K562 (cell line): ENCODE results near the gene PGAM2. TPM values are rescaled to one million over a fixed set of nuclear protein-coding genes. Genes with fewer than 3 reads are reported as not detected.

Experiments
- ATF7 ChIP-seq: fragments of 450-650 bp; IDR thresholded peaks from 2 replicates; pipeline ENCODE4 v1.7.1; 2014; ENCODE audit warnings: mild to moderate bottlenecking, moderate library complexity
- CSDE1 ChIP-seq, 2 experiments: fragments of 450-650 bp; IDR thresholded peaks; 2 replicates each; pipeline ENCODE4 v1.6.1; 2016; ENCODE audit warnings: mild to moderate bottlenecking in 1 of 2
- DACH1 ChIP-seq: fragments of 450-650 bp; IDR thresholded peaks from 2 replicates; pipeline ENCODE4 v1.6.1; 2018; ENCODE audit not compliant: partially characterized antibody
- FOSL1 ChIP-seq: fragments of 200-800 bp; sonication (Bioruptor generic); conservative IDR thresholded peaks from 2 replicates; pipeline ENCODE4 v1.6.1; 2016; ENCODE audit warnings: missing genetic modification characterization, missing compliant biosample characterization
- GABPA ChIP-seq: fragments of 200-800 bp; sonication (Bioruptor generic); conservative IDR thresholded peaks from 2 replicates; pipeline ENCODE4 v1.6.1; 2016; ENCODE audit warnings: low read depth, missing genetic modification characterization, missing compliant biosample characterization
- HMGN3 ChIP-seq: IDR thresholded peaks from 2 replicates; pipeline ENCODE4 v1.6.1; 2011; ENCODE audit warnings: borderline replicate concordance, low read depth, mild to moderate bottlenecking, mixed read lengths, low read length; ENCODE audit not compliant: insufficient read length; ENCODE audit errors: extremely low read depth
- LEF1 ChIP-seq: fragments of 450-650 bp; IDR thresholded peaks from 2 replicates; pipeline ENCODE4 v1.6.1; 2016; ENCODE audit warnings: mild to moderate bottlenecking
- NFE2L1 ChIP-seq: fragments of 450-650 bp; IDR thresholded peaks from 2 replicates; pipeline ENCODE4 v1.6.1; 2016; ENCODE audit warnings: missing genetic modification characterization, low read depth, mild to moderate bottlenecking, missing compliant biosample characterization, moderate library complexity, borderline replicate concordance
- PHF20 ChIP-seq: fragments of 450-650 bp; IDR thresholded peaks from 2 replicates; pipeline ENCODE4 v1.6.1; 2018; ENCODE audit not compliant: partially characterized antibody
- RHOXF2B ChIP-seq: fragments of 250-450 bp; sonication (Bioruptor Pico); conservative IDR thresholded peaks from 2 replicates; pipeline ENCODE4 v1.5.1; 2021
- SETDB1 ChIP-seq: IDR thresholded peaks from one replicate; pipeline ENCODE4 v1.6.1; 2012; ENCODE audit warnings: low read length, control low read depth, inconsistent platforms
- SIN3B ChIP-seq: fragments of 450-650 bp; IDR thresholded peaks from 2 replicates; pipeline ENCODE4 v1.6.1; 2017; ENCODE audit warnings: low read depth, mild to moderate bottlenecking, moderate library complexity
- SOX6 ChIP-seq: fragments of 450-650 bp; IDR thresholded peaks from 2 replicates; pipeline ENCODE4 v1.6.1; 2014; ENCODE audit warnings: mild to moderate bottlenecking
- STAG1 ChIP-seq: sonication (generic); formaldehyde crosslinking; IDR thresholded peaks from 2 replicates; pipeline ENCODE4 v1.5.0; 2020; ENCODE audit warnings: missing genetic modification reagents, borderline replicate concordance
- SUPT5H ChIP-seq: fragments of 450-650 bp; IDR thresholded peaks from 2 replicates; pipeline ENCODE4 v1.6.1; 2016
- THRA ChIP-seq: fragments of 450-650 bp; IDR thresholded peaks from 2 replicates; pipeline ENCODE4 v1.6.1; 2017; ENCODE audit warnings: mild to moderate bottlenecking, moderate library complexity
- U2AF1 ChIP-seq: fragments of 200-400 bp; formaldehyde crosslinking; optimal IDR thresholded peaks from 2 replicates; pipeline ENCODE3; 2017; ENCODE audit warnings: mild to moderate bottlenecking, low read depth, low read length, moderate library complexity
- ZNF274 ChIP-seq: IDR thresholded peaks from 2 replicates; pipeline ENCODE4 v1.6.1; 2011; ENCODE audit warnings: low read depth, mild to moderate bottlenecking, low read length, moderate library complexity, borderline replicate concordance
- ZNF324 ChIP-seq: fragments of 250-450 bp; sonication (Bioruptor Pico); IDR thresholded peaks from 2 replicates; pipeline ENCODE4 v1.4.0; 2020; ENCODE audit warnings: mild to moderate bottlenecking
- ZNF511 ChIP-seq: sonication (generic); formaldehyde crosslinking; IDR thresholded peaks from 2 replicates; pipeline ENCODE4 v1.8.0; 2022; ENCODE audit warnings: mild to moderate bottlenecking, missing genetic modification reagents
- ZNF57 ChIP-seq: fragments of 450-650 bp; formaldehyde crosslinking; IDR thresholded peaks from 2 replicates; pipeline ENCODE4 v1.4.0; 2020; ENCODE audit warnings: mild to moderate bottlenecking, moderate library complexity
- polyA plus RNA-seq, 8 experiments: library from polyadenylated mRNA; depleted of rRNA in 4 of 8; stranded (reverse) in 5 of 8; unstranded in 3 of 8; fragments of >200 nt; fragmentation: Nextera tagmentation in 2 of 8; fragmentation: Illumina TruSeq in 1 of 8; extraction: Ambion mirVana in 2 of 8; extraction: Trizol in 1 of 8; gene quantifications; 2 replicates each; pipeline versions ENCODE4 v1.2.1 to v1.2.3, GENCODE V29; 2011 to 2014; ENCODE audit warnings: inconsistent platforms in 1 of 8, missing spikeins in 1 of 8
- total RNA-seq, 7 experiments: library from RNA; depleted of rRNA in 6 of 7; stranded (reverse); fragments of >200 nt in 6 of 7; fragmentation: Illumina TruSeq in 2 of 7; extraction: Trizol in 2 of 7; gene quantifications; 2 replicates each; pipeline versions ENCODE4 v1.2.1 to v1.2.3, GENCODE V29; 2011 to 2021; ENCODE audit warnings: low replicate concordance in 1 of 7
- TF ChIP-seq, protein P1 (sequence below): fragments of 450-650 bp; IDR thresholded peaks from 2 replicates; pipeline ENCODE4 v1.6.1; 2017; ENCODE audit warnings: antibody characterized with exemption
- TF ChIP-seq, protein P2 (sequence below): fragments of 450-650 bp; formaldehyde crosslinking; IDR thresholded peaks from 2 replicates; pipeline ENCODE4 v1.4.0; 2020; ENCODE audit warnings: mild to moderate bottlenecking, moderate library complexity
- TF ChIP-seq, protein P3 (sequence below): sonication (generic); formaldehyde crosslinking; IDR thresholded peaks from 2 replicates; pipeline ENCODE4 v1.8.0; 2022; ENCODE audit warnings: missing genetic modification reagents, mild to moderate bottlenecking, borderline replicate concordance

PGAM2 gene
- total and polyA plus RNA-seq, 9 of the 15 experiments (the other 6 are each of a cell fraction or from before 2014, with no cell fraction given) = not detected

- TF ChIP-seq RHOXF2B (no peak), ZNF274 (no peak), U2AF1 (peak; percentile 75), ZNF511 (CRISPR knock-in tag) (no peak), ZNF57 (CRISPR knock-in tag) (no peak), CSDE1 (IDR thresholded peaks at IDR 0.05) (no peak), THRA (no peak), SOX6 (no peak), SUPT5H (peak; percentile 93), FOSL1 (no peak), HMGN3 (peak; percentile 72), SIN3B (peak; percentile 66; the same call in 1 of the 2 replicates), PHF20 (peak; percentile 88), DACH1 (peak; percentile 86), ATF7 (peak; percentile 72), NFE2L1 (tag) (no peak), STAG1 (CRISPR knock-in tag) (no peak), SETDB1 (no peak), LEF1 (no peak), ZNF324 (CRISPR knock-in tag) (no peak), GABPA (peak; percentile 98)
- TF ChIP-seq, protein P1, sequence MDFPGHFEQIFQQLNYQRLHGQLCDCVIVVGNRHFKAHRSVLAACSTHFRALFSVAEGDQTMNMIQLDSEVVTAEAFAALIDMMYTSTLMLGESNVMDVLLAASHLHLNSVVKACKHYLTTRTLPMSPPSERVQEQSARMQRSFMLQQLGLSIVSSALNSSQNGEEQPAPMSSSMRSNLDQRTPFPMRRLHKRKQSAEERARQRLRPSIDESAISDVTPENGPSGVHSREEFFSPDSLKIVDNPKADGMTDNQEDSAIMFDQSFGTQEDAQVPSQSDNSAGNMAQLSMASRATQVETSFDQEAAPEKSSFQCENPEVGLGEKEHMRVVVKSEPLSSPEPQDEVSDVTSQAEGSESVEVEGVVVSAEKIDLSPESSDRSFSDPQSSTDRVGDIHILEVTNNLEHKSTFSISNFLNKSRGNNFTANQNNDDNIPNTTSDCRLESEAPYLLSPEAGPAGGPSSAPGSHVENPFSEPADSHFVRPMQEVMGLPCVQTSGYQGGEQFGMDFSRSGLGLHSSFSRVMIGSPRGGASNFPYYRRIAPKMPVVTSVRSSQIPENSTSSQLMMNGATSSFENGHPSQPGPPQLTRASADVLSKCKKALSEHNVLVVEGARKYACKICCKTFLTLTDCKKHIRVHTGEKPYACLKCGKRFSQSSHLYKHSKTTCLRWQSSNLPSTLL = no peak
- TF ChIP-seq, protein P2, sequence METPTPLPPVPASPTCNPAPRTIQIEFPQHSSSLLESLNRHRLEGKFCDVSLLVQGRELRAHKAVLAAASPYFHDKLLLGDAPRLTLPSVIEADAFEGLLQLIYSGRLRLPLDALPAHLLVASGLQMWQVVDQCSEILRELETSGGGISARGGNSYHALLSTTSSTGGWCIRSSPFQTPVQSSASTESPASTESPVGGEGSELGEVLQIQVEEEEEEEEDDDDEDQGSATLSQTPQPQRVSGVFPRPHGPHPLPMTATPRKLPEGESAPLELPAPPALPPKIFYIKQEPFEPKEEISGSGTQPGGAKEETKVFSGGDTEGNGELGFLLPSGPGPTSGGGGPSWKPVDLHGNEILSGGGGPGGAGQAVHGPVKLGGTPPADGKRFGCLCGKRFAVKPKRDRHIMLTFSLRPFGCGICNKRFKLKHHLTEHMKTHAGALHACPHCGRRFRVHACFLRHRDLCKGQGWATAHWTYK (CRISPR knock-in tag) = peak; percentile 40; the same call in 1 of the 2 replicates
- TF ChIP-seq, protein P3, sequence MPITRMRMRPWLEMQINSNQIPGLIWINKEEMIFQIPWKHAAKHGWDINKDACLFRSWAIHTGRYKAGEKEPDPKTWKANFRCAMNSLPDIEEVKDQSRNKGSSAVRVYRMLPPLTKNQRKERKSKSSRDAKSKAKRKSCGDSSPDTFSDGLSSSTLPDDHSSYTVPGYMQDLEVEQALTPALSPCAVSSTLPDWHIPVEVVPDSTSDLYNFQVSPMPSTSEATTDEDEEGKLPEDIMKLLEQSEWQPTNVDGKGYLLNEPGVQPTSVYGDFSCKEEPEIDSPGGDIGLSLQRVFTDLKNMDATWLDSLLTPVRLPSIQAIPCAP (CRISPR knock-in tag) = no peak
Observed at GRCh38 chr7:44044315-44045225, 20.8 kb downstream of the PGAM2 start, which contains the start of gene DBNL (continued).
